Germinal center (tissue), 1 donor: Measurements from ENCODE around the gene PI16.

Experiments
- DNase-seq: peaks from one replicate; pipeline ENCODE4 v3.0.0; 2012; ENCODE audit warnings: mixed read lengths, low spot score

The PI16 gene

GRCh38 chr6:37004044-37004980, 49.8 kb downstream of the PI16 start:
- DNase-seq, result peak; percentile 85

GRCh38 chr6:37005061-37005810, 50.7 kb downstream of the PI16 start, which contains the start of gene FGD2:
FGD2 (plus strand) TSS chr6:37005655; CDS start chr6:37005818, 163 bp downstream.
- DNase-seq, result peak; percentile 89

DNA sequence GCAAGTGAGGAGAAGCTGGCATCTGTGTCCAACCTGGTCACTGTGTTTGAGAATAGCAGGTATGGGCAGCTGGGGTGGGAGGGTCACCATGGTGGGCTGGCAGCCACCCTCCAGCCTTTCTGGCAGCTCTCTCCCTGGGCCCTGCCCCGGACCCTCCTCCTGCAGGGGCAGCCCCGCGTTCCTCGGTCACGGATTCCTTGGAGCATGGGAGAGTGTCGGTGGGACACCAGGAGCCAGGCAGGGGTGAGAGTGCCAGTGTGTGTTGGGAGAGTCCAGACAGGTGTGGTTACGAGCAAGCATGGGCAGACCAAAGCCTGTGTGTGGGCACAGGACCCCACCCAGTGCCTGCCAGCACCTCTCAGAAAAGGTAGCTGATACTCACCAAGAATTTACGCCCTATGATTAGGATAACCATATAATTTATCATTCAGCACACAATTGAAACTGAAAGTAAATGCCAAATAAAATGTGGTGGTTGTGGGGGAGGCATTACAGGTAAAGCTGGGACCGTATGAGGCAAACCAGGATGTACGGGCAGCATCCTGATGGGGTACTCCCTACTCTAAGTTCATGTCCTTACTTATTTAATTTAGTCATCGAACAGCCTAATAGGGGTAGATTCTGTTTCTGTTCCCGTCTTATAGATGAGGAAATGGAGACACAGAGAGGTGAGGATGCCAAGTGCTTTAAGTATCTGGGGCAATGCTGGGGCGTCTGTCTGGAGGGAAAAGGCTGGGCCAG, 51.5 kb downstream of the PI16 start:
- peak; percentile 22 for DNase-seq

- DNase-seq, result no peak
Observed at GRCh38 chr6:37006793-37007339, 52.3 kb downstream of the PI16 start.

GRCh38 chr6:37007340-37008043, 53.0 kb downstream of the PI16 start:
- peak; percentile 71 for DNase-seq

DNA sequence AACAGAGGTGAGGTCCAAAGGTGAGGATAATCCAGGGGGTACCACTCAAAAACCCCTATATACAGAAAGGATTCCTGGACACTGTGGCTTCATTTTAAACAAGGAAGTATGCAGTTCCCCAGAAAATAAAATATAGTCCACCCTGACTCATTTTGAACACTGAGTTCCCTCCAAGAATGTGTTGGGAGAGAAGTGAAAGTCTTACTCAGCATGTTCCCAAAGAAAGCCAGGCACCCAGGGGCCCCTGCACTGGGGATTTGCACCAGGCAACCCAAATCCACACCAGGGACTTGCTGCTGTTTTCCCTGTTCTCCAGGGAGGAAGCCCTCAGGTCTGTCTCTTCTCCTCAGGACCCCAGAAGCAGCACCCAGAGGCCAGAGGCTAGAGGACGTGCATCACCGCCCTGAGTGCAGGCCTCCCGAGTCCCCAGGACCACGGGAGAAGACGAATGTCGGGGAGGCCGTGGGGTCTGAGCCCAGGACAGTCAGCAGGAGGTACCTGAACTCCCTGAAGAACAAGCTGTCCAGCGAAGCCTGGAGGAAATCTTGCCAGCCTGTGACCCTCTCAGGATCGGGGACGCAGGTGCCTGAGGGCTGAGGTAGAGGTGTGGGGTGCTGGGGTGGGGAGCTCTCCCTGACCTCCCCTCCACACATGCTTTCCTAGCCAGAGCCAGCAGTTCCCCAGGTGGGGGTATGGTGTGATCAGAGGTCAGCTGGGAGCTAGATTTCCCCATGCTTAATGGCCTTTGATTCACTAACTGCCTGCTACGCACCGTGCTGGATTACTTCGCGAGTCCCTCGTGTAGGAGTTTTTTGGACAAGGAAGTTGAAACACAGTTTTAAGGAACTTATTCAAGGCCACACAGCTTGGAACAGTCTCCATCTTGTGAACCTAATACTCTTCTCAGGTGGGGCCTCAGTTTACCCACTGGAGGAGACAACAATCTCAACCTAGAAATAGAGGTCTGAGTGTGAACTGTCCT, 54.2 kb downstream of the PI16 start:
- DNase-seq, result no peak

GRCh38 chr6:37010402-37010892, 55.9 kb downstream of the PI16 start:
- DNase-seq, result no peak

GRCh38 chr6:37011656-37012378, 57.3 kb downstream of the PI16 start:
- DNase-seq, result no peak

DNA sequence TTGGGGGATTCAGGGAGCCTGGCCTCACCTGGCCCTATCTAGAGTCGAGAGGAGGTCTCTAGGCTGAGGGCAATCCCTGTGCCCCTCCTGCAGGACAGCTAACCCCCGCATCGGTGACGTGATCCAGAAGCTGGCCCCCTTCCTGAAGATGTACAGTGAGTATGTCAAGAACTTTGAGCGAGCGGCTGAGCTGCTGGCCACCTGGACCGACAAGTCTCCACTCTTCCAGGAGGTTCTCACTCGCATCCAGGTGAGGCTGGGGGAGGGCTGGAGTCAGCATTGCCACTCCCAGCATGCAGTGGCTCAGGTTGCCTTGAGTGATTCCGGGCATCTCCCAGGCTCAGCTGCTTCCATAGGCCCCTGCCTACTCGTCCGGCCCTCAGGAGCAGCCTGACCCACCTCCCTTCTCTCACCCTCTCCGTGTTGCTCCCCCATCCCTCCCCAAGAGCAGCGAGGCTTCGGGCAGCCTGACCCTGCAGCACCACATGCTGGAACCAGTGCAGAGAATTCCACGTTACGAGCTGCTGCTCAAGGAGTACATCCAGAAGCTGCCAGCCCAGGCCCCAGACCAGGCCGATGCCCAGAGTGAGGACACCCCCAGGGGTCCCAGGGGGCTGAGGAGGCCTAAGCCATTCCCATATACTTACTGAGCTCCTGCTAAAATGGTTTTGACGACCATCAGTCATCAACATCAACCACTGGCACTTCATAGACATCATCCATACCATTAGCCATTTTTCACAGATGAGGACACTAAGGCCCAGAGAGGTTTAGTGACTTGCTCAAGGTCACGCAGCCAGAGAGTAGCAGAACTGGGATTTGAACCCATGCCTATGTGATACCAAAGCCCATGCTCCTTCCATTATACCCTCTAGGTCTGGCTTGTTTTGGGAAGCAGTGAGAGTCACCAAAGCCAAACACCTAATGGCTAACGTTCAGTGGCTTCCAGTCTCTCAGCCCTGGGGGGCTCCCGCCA, 59.3 kb downstream of the PI16 start:
- no peak for DNase-seq
